ENCODE measurements around the gene SPANXC.
"Not testable (repeated sequence)": the region's sequence is repeated elsewhere in the genome, so short reads cannot be mapped to it uniquely, and the experiment has no call there.

Gene SPANXC

GRCh38 chrX:141242417-141242816, at the start of gene SPANXC:
SPANXC (minus strand) TSS chrX:141242517; CDS start chrX:141242457, 60 bp downstream.
- DNase-seq, ATAC-seq: not testable (repeated sequence)

DNA sequence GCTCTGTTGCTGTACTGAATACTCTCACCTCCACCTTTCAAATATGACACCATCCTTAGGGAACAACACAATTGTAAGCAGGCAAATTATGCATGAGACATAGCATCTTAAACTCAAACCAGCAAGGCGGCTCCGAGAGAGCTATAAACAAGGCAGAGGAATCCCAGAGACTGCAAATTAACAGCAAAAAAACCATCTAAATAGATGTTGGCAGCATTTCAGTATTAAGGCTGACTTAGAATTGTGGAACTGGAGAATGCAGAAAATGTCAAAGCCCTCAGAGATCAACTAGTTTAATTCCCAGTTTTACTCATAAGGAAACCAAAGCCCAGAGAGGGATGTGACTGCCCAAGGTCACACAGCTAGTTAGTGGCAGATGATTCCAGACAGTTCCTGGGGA, 37.2 kb upstream of the SPANXC start:
- ATAC-seq (no peak), DNase-seq (no peak)

- DNase-seq (no peak), ATAC-seq (no peak)
Measured at GRCh38 chrX:141278306-141278705, 36.0 kb upstream of the SPANXC start.

- no peak for ATAC-seq
- DNase-seq = no peak
Measured at GRCh38 chrX:141258080-141258479, 15.8 kb upstream of the SPANXC start.

DNA sequence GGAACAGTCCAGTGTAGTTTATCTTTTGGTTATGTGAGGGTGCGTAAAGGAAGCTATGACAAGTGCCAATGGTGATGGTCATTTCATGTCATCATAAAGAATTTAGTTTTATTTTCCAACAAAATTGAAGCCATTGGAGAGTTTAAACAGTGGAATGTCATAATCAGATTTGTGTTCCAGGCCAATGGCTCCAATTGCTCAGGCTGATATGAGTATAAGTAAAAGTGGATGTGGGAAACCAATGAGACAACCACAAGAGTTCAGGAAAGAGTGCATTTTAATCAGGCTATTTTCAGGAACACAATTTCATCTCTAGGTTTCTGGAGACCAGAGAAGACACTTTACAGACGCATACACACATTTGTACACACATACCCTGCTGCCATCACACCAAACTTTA, 20.7 kb downstream of the SPANXC start:
- DNase-seq (no peak), ATAC-seq (no peak)

DNA sequence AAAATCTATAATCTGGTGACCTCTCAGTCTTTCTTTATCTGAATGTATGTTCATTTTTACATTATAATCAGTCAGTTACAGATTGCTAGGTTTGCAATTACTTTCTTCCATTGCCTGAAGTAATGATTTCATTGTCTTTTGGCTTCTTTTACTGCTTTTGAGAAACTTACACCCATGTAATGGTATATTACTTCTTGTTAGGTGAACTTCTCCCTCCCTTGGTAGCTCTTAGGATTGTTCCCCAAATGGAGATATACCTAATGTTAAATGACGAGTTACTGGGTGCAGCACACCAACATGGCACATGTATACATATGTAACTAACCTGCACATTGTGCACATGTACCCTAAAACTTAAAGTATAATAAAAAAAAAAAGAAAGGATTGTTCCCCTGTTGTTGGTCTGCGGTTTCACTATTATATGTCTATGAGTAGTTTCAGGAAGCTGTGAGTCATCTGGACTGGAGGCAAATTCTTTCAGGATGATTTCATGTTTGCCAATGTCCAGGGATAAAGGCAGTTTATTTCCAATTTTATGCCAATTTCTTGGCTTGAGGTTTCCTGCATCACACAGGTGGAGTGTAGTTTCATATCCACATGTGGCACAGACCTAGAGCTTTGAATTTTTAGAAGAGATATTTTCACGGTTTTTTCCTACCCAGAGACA, 21.8 kb downstream of the SPANXC start:
- no peak for DNase-seq

GRCh38 chrX:141214196-141214595, 28.1 kb downstream of the SPANXC start:
- DNase-seq = no peak

More for the DNA sequence above, 21.8 kb downstream of the SPANXC start:
- ATAC-seq = no peak

GRCh38 chrX:141201962-141202361, 40.4 kb downstream of the SPANXC start:
- DNase-seq (no peak), ATAC-seq (no peak)

More at GRCh38 chrX:141214196-141214595, 28.1 kb downstream of the SPANXC start:
- no peak for ATAC-seq
